Muscle of back (tissue), 11 donors: ENCODE measurements around the gene FHOD3. TPM values are rescaled to one million over a fixed set of nuclear protein-coding genes. Genes with fewer than 3 reads are reported as not detected.
A peak's percentile ranks its signal among the peaks of the same experiment; 100 is the strongest.

Source experiments
- DNase-seq, 3 donors: peaks; one replicate each; pipeline versions ENCODE4 v3.0.0 to v3.0.0-alpha.2; 2013
- polyA plus RNA-seq, 10 donors: library from polyadenylated mRNA; unstranded; fragments of 120-200 nt; gene quantifications; one replicate each; pipeline ENCODE4 v1.2.1, GENCODE V29; 2013; ENCODE audit not compliant: insufficient read length in 10 of 10

FHOD3 gene
- polyA plus RNA-seq, 10 donors: 18.0 to 41.0 (median 31.1) TPM

DNA sequence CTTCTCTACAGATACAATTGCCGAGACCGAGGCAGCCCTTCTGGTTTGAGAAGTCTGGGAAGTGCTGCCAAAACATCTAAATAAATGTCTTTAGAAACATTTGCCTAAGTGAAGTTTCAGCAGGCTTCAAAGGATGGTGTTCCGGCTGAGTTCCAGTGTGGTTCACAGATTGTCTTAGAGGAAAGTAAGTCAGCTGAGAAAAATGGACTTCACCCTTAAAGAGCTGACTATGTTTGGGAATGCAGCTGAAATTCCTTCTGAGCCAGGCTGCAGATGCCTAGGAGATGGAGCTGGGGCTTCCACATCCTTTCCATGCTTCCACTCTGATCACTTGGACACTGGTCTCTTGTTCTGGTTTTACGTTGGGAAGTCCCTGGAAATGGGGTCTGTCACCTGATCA is 83.6 kb downstream of the FHOD3 start:
- DNase-seq: no peak

- no peak for DNase-seq
These were observed 85.3 kb downstream of the FHOD3 start for GRCh38 chr18:36382854-36383253.

- no peak for DNase-seq
These were observed 88.8 kb downstream of the FHOD3 start for GRCh38 chr18:36386150-36386920.

DNA sequence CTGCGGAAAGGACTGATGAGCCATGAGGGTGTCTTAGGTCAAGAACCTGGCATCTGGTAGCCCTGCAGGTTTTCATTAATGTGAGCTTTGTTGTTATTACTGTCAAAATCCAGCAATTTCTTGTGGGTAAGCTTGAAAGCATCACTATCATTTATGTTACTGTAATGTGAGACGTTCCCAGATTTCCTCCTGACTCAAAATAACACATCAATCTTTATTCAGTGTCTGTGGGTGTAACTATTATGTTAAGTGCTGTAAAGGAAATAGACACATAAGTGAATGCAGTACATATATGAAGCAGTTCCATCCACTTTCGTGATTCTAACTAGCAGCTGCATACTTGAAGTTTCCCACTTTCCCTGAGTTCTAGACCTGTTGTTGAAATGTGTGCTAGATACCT is 89.8 kb downstream of the FHOD3 start:
- no peak for DNase-seq

DNA sequence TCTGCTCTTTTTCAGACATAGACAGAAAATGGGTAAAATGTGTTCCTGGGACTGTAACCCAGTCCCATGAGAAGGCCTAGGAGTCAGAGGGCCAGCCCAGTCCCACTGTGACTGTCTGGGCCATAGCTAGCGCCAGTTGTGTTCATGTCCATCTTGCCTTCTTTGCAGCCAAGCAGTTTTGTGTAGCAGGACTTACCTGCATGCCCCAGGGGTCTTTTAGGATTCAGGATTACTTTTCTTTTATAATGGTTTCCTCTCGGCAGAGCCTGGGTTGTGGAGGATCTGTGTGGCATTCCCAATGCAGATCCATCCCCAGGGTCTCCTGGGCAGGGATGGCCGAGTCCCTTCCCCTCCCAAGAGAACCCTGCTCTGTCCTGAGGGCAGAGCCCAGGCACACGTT is 90.8 kb downstream of the FHOD3 start:
- no peak for DNase-seq

- no peak for DNase-seq
These were observed 91.5 kb downstream of the FHOD3 start for GRCh38 chr18:36389027-36389426.

GRCh38 chr18:36389811-36390581 is 92.5 kb downstream of the FHOD3 start:
- no peak for DNase-seq

- DNase-seq: no peak
These were observed 94.1 kb downstream of the FHOD3 start for GRCh38 chr18:36391426-36392145.

DNA sequence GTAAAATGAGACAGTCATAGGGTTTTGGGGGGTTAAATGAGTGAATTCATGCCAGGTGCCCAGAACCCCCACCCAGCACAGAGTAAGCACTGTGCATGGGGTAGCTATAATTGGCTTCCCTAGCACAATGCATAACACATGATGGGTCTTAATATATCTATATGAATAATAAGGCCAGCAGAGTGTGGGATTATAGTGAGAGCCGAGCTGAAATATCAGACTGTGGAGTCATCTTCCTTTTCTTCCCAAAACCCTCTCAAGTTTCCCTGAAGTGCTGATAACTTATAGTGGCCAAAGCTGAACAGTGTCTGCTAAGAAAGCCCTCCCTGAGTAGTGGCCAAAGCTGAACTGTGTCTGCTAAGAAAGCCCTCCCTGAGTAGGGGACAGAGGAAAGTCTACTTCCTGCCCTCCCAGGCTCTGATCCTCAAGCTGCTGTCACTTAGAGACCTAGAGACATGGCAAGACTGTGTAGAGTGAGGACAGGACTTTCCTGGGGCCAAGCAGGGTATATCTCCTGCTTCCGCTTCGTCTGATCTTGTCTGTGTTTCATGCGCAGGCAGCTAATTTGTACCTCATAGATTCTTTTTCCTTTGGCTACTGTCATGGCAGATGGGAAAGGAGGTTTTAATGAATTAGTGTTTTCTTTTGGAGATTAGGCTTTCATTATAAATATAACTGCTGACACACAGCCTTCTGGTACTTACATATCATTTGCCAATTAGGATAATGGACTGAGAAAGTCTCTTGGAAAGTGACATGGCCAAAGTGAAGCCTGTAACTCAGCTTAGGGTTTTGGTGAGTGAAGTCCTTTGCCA is 94.9 kb downstream of the FHOD3 start:
- no peak for DNase-seq

GRCh38 chr18:36392979-36393287 is 95.4 kb downstream of the FHOD3 start:
- DNase-seq: no peak

DNA sequence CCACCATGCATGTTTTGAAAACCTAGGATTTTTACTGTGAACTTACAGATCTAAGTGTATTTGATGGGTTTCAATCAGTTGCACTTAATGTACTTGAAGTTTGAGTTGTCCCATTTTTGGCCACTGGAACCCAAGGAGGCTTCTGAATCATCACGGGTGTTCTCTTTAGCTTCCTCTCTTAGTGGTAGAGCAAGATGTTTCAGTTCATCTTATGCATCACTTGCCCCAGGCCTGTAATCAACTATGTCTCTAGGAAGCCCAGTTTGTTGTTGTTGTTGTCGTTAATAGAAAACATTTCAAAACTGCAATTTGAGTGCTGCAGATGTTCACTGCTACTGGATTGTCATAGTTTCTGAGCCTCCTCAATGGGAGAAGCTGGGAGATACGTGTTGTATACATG is 97.0 kb downstream of the FHOD3 start:
- no peak for DNase-seq

DNA sequence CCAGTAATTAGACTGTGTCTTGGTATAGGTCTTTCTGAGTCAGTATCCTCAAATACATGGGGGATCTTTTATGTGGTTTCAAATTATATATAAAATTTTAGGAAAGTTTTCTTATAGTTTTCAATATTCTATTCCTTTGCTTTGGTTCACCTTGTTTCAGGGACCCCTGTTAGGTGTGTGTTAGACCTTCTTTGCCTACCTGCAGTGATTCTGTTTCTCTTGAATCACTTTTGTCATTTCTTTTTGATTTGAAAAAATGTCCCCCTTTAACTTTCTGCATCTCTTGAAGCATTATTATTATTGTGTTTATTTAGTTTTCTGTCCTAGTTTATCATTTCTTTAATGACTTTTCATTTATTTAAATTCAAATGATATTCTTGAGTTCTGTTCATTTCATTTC is 98.7 kb downstream of the FHOD3 start:
- DNase-seq: no peak

GRCh38 chr18:36397033-36397432 is 99.5 kb downstream of the FHOD3 start:
- no peak for DNase-seq

DNA sequence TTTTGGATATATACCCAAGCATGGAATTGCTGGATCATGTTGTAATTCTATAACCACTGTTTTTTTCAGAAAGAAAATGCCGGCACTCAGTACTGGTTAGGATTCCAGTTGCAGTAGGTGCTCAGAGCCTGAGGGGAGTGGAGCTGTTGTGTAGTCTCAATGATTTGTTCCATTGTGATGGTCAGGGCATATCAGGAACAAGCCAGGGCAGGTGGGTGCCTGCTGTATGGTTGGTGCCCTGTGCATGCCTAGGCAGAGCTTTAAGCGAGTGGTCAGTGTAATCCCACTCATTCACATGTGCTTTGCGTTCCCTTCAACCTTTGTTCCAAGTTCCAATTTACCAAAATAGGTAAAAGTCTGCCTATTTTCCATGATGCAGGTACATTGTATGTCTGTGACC is 100.9 kb downstream of the FHOD3 start:
- no peak for DNase-seq

- no peak for DNase-seq
These were observed 101.5 kb downstream of the FHOD3 start for GRCh38 chr18:36399055-36399454.

GRCh38 chr18:36401462-36401861 is 103.9 kb downstream of the FHOD3 start:
- no peak for DNase-seq

DNA sequence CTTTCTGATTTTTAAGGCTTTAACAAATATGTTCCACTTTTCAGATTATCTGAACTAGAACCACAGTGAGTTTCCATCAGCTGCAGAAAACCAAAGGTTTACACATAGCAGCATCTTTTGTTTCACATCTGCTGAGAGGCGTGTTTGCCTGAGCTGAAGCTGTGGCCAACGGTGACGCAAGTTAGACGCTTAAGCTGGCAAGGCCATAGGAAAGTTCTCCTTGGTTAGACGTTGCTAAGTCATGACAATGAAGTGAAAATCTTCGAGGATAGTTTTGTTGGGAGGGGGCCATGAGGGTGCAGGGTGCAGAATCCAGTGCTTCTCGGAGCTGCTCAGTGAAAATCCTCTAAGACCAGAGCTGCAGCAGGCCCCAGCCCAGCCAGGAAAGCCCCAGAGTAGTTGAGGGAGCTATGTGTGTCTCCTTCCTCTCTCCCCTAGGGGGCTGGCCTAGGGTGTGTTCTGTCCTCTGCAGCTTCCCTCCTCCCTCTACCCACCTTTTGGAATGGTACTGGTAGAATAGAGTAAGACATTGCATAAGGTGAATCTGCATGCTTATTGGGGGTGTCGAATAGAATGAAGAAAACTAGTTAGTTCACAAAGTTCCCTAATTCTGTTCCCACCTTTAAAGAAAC is 105.4 kb downstream of the FHOD3 start:
- DNase-seq: peak; percentile 87 to 96 (median 94)

GRCh38 chr18:36403896-36404820 is 106.6 kb downstream of the FHOD3 start:
- no peak for DNase-seq

DNA sequence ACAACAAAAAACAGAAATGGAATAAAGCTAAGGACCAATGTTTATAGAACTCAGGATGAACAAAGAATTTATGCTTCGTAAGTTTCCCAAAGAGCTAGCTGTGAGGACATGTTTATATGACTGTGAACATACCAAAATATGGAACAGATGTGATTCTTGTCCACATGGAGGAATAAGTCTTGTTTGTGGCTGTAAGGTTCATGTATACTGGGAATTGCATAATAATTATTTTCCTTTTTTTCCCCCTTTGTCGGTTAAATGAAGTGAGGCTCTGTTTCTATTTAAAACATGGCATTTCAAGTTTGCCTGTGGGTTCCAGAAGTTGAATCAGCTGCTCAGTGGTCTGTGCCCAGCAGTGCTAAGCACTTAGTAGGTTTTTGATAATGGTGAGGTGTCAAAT is 108.1 kb downstream of the FHOD3 start:
- DNase-seq: no peak

GRCh38 chr18:36406805-36407204 is 109.3 kb downstream of the FHOD3 start:
- DNase-seq: no peak
